SU-DHL-6 (cell line): Measurements from ENCODE around the gene WNK1.

ENCODE experiments used
- CTCF ChIP-seq: fragments of 200-600 bp; sonication (generic); IDR thresholded peaks from one replicate; pipeline ENCODE4 v1.5.1; 2017; ENCODE audit warnings: antibody characterized with exemption, mild to moderate bottlenecking, low read length, moderate library complexity; ENCODE audit not compliant: insufficient read depth, poor library complexity, severe bottlenecking
- EZH2phosphoT487 ChIP-seq: fragments of 200-600 bp; sonication (generic), shearing (Covaris generic); conservative IDR thresholded peaks from 2 replicates; pipeline ENCODE4 v1.6.1; 2018; ENCODE audit warnings: mild to moderate bottlenecking, antibody characterized with exemption, low read length, moderate library complexity, mixed read lengths

- TF ChIP-seq CTCF (no peak), EZH2phosphoT487 (no peak)
Observed at GRCh38 chr12:951176-951575, 198.8 kb downstream of the WNK1 start.
